RWPE2 (cell line): Measurements from ENCODE around the gene NR2E3.
A peak's percentile ranks its signal among the peaks of the same experiment; 100 is the strongest.

Source experiments
- ATAC-seq: fragments of 200-7000 bp; cut with Tn5 transposase; 3 replicates; pipeline ENCODE4 v1.9.1; 2021; ENCODE audit warnings: low read depth
- DNase-seq: peaks from one replicate; pipeline ENCODE4 v3.0.0-alpha.2; 2020; ENCODE audit warnings: low spot score
- H3K27ac ChIP-seq: fragments of 450-650 bp; 2 replicates; pipeline ENCODE4 v1.5.1; 2017; ENCODE audit warnings: mild to moderate bottlenecking; ENCODE audit not compliant: poor library complexity, severe bottlenecking
- H3K27me3 ChIP-seq: fragments of 250-450 bp; sonication (Bioruptor Pico); 2 replicates; pipeline ENCODE4 v1.5.1; 2021; ENCODE audit warnings: mild to moderate bottlenecking, moderate library complexity; ENCODE audit not compliant: insufficient read depth, poor library complexity, severe bottlenecking
- H3K36me3 ChIP-seq: fragments of 250-450 bp; sonication (Bioruptor Pico); 2 replicates; pipeline ENCODE4 v1.5.1; 2020; ENCODE audit warnings: low read depth, mild to moderate bottlenecking, moderate library complexity
- H3K4me1 ChIP-seq: fragments of 250-450 bp; sonication (Bioruptor Pico); 2 replicates; pipeline ENCODE4 v1.5.1; 2021; ENCODE audit warnings: mild to moderate bottlenecking, moderate library complexity; ENCODE audit not compliant: insufficient read depth, poor library complexity, severe bottlenecking
- H3K4me3 ChIP-seq: fragments of 250-450 bp; sonication (Bioruptor Pico); 2 replicates; pipeline ENCODE4 v1.5.1; 2021; ENCODE audit warnings: mild to moderate bottlenecking, moderate library complexity; ENCODE audit not compliant: severe bottlenecking
- H3K9me3 ChIP-seq: fragments of 250-450 bp; sonication (Bioruptor Pico); 2 replicates; pipeline ENCODE4 v1.5.1; 2021; ENCODE audit warnings: mild to moderate bottlenecking, moderate library complexity; ENCODE audit not compliant: severe bottlenecking
- TF ChIP-seq, protein P1 (sequence below): fragments of 450-650 bp; IDR thresholded peaks from one replicate; pipeline ENCODE4 v1.5.1; 2017; ENCODE audit warnings: mild to moderate bottlenecking, moderate library complexity; ENCODE audit not compliant: poor library complexity, severe bottlenecking

NR2E3 gene

DNA sequence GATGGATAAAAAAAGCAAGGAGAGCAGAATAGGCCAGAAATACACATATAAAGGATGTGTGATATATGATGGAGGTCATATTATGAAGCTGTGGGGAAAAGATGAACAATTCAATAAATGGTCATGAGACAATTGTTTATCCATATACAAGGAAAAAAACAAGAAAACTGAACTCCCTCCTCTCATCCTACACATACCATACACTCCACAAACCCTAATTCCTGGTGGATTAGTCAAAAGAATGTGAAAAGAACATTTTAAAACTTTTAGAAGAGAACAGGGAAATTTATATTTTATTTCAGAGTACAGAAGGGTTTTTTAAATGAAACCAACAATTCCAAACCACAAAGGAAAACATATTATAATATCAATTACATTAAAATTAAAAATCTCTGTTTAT is 34.5 kb upstream of the NR2E3 start:
- no peak overlapping the region for H3K4me3 ChIP-seq
- TF ChIP-seq, protein P1, sequence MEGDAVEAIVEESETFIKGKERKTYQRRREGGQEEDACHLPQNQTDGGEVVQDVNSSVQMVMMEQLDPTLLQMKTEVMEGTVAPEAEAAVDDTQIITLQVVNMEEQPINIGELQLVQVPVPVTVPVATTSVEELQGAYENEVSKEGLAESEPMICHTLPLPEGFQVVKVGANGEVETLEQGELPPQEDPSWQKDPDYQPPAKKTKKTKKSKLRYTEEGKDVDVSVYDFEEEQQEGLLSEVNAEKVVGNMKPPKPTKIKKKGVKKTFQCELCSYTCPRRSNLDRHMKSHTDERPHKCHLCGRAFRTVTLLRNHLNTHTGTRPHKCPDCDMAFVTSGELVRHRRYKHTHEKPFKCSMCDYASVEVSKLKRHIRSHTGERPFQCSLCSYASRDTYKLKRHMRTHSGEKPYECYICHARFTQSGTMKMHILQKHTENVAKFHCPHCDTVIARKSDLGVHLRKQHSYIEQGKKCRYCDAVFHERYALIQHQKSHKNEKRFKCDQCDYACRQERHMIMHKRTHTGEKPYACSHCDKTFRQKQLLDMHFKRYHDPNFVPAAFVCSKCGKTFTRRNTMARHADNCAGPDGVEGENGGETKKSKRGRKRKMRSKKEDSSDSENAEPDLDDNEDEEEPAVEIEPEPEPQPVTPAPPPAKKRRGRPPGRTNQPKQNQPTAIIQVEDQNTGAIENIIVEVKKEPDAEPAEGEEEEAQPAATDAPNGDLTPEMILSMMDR = no peak
- ATAC-seq = no peak

DNA sequence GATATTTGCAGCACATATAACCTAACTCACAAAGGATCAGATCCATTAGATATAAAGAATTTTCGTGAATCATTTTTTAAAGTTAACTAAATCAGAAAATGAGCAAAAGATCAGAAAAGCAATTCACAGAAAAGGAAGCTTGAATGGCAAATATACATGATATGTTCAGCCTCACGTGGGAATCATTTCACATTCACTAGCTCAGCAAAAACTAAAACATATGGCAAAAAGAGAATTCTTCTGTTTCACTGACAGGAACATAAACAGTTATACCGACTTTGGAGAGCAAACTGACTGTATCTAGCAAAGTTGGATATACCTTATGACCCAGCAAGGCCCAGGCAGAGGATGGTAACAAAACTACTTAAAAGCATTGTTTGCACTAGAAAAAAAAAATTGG is 34.0 kb upstream of the NR2E3 start:
- Histone ChIP-seq H3K9me3 (no peaks in the 10 kb centered on the region), H3K36me3 (peaks cover 39% of the 10 kb centered on the region), H3K4me1 (peaks cover 6% of the 10 kb centered on the region), H3K27me3 (no peaks in the 10 kb centered on the region), H3K27ac (no peak overlapping the region), H3K4me3 (no peak overlapping the region)
- TF ChIP-seq, protein P1 = no peak
- DNase-seq (no peak), ATAC-seq (no peak)

More for the DNA sequence above, 34.5 kb upstream of the NR2E3 start:
- no peaks in the 10 kb centered on the region for H3K9me3 ChIP-seq
- H3K27me3 ChIP-seq = no peaks in the 10 kb centered on the region
- peaks cover 6% of the 10 kb centered on the region for H3K4me1 ChIP-seq
- no peak for DNase-seq
- peaks cover 43% of the 10 kb centered on the region for H3K36me3 ChIP-seq
- no peak overlapping the region for H3K27ac ChIP-seq

DNA sequence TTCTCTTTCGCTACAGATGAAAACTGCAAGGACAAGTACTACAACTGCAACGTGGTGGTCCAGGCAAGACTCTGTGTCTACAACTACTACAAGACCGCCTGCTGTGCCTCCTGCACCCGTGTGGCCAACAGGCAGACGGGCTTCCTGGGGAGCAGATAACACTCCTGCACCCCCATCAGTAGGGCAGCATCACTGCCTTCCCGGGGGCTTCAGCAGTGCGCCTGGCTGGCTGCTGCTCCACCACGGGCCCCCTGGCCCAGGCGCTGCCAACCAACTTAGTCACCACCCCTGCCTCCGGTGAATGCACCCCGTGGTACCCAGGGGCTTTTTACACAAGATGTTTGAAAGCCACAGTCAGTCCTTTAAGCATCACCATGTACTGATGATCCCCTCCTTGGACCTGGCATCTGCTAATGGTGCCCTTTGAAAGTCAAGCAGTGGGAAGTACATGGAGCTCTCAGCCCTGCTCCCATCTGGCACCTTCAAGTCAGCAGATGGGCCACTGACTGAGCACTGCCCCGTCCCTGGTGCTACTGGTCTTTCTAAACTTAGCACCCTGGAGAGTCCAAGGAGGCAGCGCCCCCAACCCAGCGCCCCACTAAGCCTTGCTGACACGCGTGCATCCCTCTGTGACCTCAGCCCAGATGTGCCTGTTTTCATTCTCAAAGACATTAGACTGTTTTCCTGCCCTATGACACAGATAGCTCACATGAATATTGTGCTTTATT is 33.0 kb upstream of the NR2E3 start:
- Histone ChIP-seq H3K4me3 (no peak overlapping the region), H3K9me3 (no peaks in the 10 kb centered on the region), H3K4me1 (peaks cover 6% of the 10 kb centered on the region), H3K27ac (no peak overlapping the region), H3K27me3 (no peaks in the 10 kb centered on the region), H3K36me3 (peaks cover 28% of the 10 kb centered on the region)
- DNase-seq = no peak
- no peak for ATAC-seq
- TF ChIP-seq, protein P1 = no peak

DNA sequence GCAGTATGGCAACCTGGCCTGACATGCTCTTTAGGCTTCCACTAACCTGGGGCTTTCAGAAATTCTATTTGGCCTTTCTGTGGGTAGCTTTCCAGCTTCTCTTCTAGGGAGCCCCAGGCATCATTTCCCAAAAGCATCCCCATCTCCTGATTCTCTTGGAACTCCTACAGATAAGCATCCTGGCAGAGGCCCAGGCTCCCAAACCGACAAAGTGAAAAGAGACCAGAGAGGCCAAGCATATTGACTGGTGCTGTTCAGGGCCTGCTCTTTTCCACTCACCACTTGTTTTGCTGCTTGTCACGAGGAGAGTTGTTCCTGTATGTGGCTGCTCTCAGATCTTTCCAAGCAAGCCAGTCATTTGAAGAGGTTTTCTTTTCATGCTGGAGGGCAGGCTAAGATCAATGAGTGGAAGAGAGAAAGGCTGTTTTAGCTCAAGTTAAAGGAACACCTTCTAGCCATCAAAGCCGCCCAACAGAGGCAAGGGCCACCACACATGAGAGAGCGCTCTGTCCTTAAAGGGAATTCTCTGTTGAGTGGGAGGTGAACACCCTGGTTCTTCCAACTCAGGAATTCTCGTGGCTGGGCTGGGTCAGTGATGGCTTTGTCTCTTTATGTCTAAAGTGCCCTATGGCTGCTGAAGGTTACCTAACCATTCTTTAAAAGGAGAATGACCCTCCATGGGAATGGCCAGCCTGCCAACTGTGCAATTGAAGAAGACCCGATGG is 31.1 kb upstream of the NR2E3 start:
- Histone ChIP-seq H3K27ac (peak overlapping the region; percentile 8), H3K4me3 (no peak overlapping the region), H3K27me3 (no peaks in the 10 kb centered on the region), H3K36me3 (peaks cover 16% of the 10 kb centered on the region), H3K9me3 (no peaks in the 10 kb centered on the region), H3K4me1 (peaks cover 6% of the 10 kb centered on the region)
- ATAC-seq (no peak), DNase-seq (no peak)
- TF ChIP-seq, protein P1 = no peak
